ENCODE results near the gene MAP2K3. TPM values are rescaled to one million over a fixed set of nuclear protein-coding genes. Genes with fewer than 3 reads are reported as not detected.
A peak's percentile ranks its signal among the peaks of the same experiment; 100 is the strongest.

The MAP2K3 gene
- total RNA-seq, 1 donor from 2014 or later = 24.7 TPM

GRCh38 chr17:21253646-21254441 lies 30.7 kb upstream of the MAP2K3 start:
- no peak for DNase-seq (ENCODE audit: low read depth)
- peak overlapping the region; percentile 72 for H3K4me3 ChIP-seq (ENCODE audit: low read depth, low read length)
- TF ChIP-seq CTCF (conservative IDR thresholded peaks at IDR 0.05; ENCODE audit: low read depth, low read length) = no peak

GRCh38 chr17:21258593-21258992 lies 25.9 kb upstream of the MAP2K3 start:
- no peak for TF ChIP-seq CTCF (conservative IDR thresholded peaks at IDR 0.05; ENCODE audit: low read depth, low read length)
- no peak for DNase-seq (ENCODE audit: low read depth)
- no peak overlapping the region for H3K4me3 ChIP-seq (ENCODE audit: low read depth, low read length)

GRCh38 chr17:21262259-21262993 lies 22.1 kb upstream of the MAP2K3 start:
- DNase-seq (ENCODE audit: low read depth) = no peak
- TF ChIP-seq CTCF (conservative IDR thresholded peaks at IDR 0.05; ENCODE audit: low read depth, low read length) = no peak
- no peak overlapping the region for H3K4me3 ChIP-seq (ENCODE audit: low read depth, low read length)

GRCh38 chr17:21263376-21263775 lies 21.1 kb upstream of the MAP2K3 start:
- DNase-seq (ENCODE audit: low read depth) = peak; percentile 93
- TF ChIP-seq CTCF (conservative IDR thresholded peaks at IDR 0.05; ENCODE audit: low read depth, low read length) = no peak
- H3K4me3 ChIP-seq (ENCODE audit: low read depth, low read length) = no peak overlapping the region

- no peak for DNase-seq (ENCODE audit: low read depth)
These were observed 15.8 kb upstream of the MAP2K3 start for GRCh38 chr17:21268596-21269188.

GRCh38 chr17:21269394-21269793 lies 15.1 kb upstream of the MAP2K3 start:
- TF ChIP-seq CTCF (conservative IDR thresholded peaks at IDR 0.05; ENCODE audit: low read depth, low read length) = no peak
- no peak overlapping the region for H3K4me3 ChIP-seq (ENCODE audit: low read depth, low read length)
- DNase-seq (ENCODE audit: low read depth) = no peak

More at GRCh38 chr17:21268596-21269188, 15.8 kb upstream of the MAP2K3 start:
- H3K4me3 ChIP-seq (ENCODE audit: low read depth, low read length) = no peak overlapping the region
- TF ChIP-seq CTCF (conservative IDR thresholded peaks at IDR 0.05; ENCODE audit: low read depth, low read length) = no peak
